Vagina (tissue), 2 donors: ENCODE data around the gene RPL14.

ENCODE experiments used
- POLR2A ChIP-seq, 2 donors: fragments of 450-650 bp; IDR thresholded peaks; one replicate each; pipeline ENCODE4 v1.6.1; 2017; ENCODE audit warnings: antibody characterized with exemption in 2 of 2, mild to moderate bottlenecking in 2 of 2, moderate library complexity in 2 of 2
- TF ChIP-seq, protein P1 (sequence below), 3 experiments: fragments of 450-650 bp in 2 of 3; fragments of 200-600 bp in 1 of 3; sonication (generic) in 1 of 3; IDR thresholded peaks; one replicate each; pipeline ENCODE4 v1.5.1; 2017 to 2019; ENCODE audit warnings: antibody characterized with exemption in 3 of 3, mild to moderate bottlenecking in 2 of 3, moderate library complexity in 2 of 3

DNA sequence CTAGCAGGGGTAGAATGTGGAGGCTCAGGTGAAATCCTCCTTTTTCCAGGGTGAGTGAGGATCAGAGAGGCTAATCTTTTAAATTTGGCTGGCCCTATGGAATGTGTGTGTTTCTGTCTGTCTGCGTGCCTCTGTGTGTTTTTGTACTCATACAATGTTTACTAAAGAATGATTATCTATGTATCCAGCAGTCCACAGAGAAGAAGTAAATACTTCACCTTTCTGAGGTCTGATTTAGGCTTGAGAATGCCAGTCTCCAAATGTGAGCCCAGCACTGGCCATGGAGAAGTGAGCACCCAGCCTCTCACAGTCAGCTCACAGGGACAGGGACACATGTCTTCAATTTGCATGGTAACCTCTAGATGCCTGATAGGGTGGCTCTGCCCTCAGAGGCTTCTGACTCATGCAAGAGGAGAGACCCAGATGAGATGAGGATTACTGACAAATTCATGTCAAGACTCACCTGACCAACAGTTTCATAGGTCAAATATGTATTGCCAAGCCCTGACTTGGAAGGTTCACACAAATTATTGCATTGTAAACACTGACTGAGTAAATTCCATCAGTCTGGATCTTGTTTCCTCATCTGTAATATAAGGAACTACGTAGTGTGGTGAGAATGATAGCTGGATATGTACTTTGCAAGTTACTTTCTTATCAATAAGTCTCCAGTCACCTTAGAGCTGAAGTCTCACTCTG lies 39.1 kb upstream of the RPL14 start:
- TF ChIP-seq, protein P1, sequence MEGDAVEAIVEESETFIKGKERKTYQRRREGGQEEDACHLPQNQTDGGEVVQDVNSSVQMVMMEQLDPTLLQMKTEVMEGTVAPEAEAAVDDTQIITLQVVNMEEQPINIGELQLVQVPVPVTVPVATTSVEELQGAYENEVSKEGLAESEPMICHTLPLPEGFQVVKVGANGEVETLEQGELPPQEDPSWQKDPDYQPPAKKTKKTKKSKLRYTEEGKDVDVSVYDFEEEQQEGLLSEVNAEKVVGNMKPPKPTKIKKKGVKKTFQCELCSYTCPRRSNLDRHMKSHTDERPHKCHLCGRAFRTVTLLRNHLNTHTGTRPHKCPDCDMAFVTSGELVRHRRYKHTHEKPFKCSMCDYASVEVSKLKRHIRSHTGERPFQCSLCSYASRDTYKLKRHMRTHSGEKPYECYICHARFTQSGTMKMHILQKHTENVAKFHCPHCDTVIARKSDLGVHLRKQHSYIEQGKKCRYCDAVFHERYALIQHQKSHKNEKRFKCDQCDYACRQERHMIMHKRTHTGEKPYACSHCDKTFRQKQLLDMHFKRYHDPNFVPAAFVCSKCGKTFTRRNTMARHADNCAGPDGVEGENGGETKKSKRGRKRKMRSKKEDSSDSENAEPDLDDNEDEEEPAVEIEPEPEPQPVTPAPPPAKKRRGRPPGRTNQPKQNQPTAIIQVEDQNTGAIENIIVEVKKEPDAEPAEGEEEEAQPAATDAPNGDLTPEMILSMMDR (IDR thresholded peaks at IDR 0.05), result no peak
- no peak for TF ChIP-seq POLR2A (IDR thresholded peaks at IDR 0.05)
